ENCODE measurements around the gene KIAA0825. TPM values are rescaled to one million over a fixed set of nuclear protein-coding genes. Genes with fewer than 3 reads are reported as not detected.

The KIAA0825 gene
- total and polyA plus RNA-seq, 5 donors = 0.43 to 4.2 (median 3.5) TPM

GRCh38 chr5:94505327-94506068 lies 112.9 kb downstream of the KIAA0825 start:
- H3K27ac ChIP-seq (ENCODE audit: low read length) = no peak overlapping the region
- no peaks in the 10 kb centered on the region for H3K27me3 ChIP-seq (ENCODE audit: control insufficient read depth, insufficient read depth)
- no peaks in the 10 kb centered on the region for H3K4me1 ChIP-seq (ENCODE audit: control insufficient read depth, insufficient read depth, low read length)
- ATAC-seq (no peak), DNase-seq (no peak)
- intact Hi-C loops (cut with DNase I) = no loop called here
- no peak overlapping the region for H3K4me3 ChIP-seq (ENCODE audit: low read length)
- no peaks in the 10 kb centered on the region for H3K9me3 ChIP-seq (ENCODE audit: control insufficient read depth, low read length)
- 85% methylated on average over 3 of the region's 3 CpGs for WGBS

DNA sequence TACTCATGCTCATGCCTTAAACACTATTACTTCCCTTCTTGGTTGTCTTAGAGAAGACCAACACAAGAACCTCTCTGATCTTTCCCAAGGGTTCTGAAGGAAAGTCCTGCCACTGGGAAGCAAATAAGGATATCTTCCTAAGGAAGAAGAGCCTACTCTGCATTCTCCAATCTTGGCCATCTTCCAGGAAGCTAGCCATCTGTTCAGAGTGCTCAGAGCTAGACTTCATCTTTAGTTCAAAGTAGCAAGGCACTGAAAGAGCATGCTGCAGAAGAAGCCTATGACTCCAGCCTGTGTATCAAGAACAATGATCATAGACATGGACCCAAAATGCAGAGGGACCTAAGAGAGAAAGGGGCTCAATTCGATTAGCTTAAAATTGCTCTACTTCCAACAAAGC lies 114.7 kb downstream of the KIAA0825 start:
- H3K27ac ChIP-seq (ENCODE audit: low read length) = no peak overlapping the region
- intact Hi-C loops (cut with DNase I) = no loop called here
- no peaks in the 10 kb centered on the region for H3K9me3 ChIP-seq (ENCODE audit: control insufficient read depth, low read length)
- WGBS = 95% methylated on average over 1 of the region's 1 CpG
- DNase-seq (no peak), ATAC-seq (no peak)
- H3K27me3 ChIP-seq (ENCODE audit: control insufficient read depth, insufficient read depth) = no peaks in the 10 kb centered on the region
- H3K4me1 ChIP-seq (ENCODE audit: control insufficient read depth, insufficient read depth, low read length) = no peaks in the 10 kb centered on the region
- H3K4me3 ChIP-seq (ENCODE audit: low read length) = no peak overlapping the region

DNA sequence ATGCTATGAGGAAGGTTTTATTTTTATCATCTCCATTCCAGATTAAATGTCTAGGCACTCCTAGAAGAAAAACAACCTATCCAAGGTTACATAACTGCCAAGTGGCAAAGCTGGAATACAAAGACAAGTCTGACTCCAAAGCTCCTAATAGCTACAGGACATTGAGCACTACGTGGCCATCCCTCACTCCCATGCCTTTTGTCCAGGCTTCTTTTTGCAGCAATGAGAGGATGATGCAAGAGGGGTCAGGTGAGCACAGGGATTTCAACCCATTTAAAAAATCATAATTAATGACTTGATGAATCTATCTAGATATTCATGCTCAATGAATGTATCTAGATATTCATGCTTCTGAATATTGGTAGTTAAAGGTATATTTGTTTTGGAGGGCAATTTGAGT lies 117.0 kb downstream of the KIAA0825 start:
- H3K27ac ChIP-seq (ENCODE audit: low read length) = no peak overlapping the region
- DNase-seq = no peak
- H3K9me3 ChIP-seq (ENCODE audit: control insufficient read depth, low read length) = no peaks in the 10 kb centered on the region
- 82% methylated on average over 1 of the region's 1 CpG for WGBS
- no peak for ATAC-seq
- H3K4me3 ChIP-seq (ENCODE audit: low read length) = no peak overlapping the region
- intact Hi-C loops (cut with DNase I) = no loop called here
- no peaks in the 10 kb centered on the region for H3K4me1 ChIP-seq (ENCODE audit: control insufficient read depth, insufficient read depth, low read length)
- no peaks in the 10 kb centered on the region for H3K27me3 ChIP-seq (ENCODE audit: control insufficient read depth, insufficient read depth)

GRCh38 chr5:94499806-94500205 lies 118.6 kb downstream of the KIAA0825 start:
- Histone ChIP-seq H3K4me3 (ENCODE audit: low read length) (no peak overlapping the region), H3K27ac (ENCODE audit: low read length) (no peak overlapping the region), H3K9me3 (ENCODE audit: control insufficient read depth, low read length) (no peaks in the 10 kb centered on the region), H3K27me3 (ENCODE audit: control insufficient read depth, insufficient read depth) (no peaks in the 10 kb centered on the region), H3K4me1 (ENCODE audit: control insufficient read depth, insufficient read depth, low read length) (no peaks in the 10 kb centered on the region)
- WGBS = 97% methylated on average over 3 of the region's 3 CpGs
- intact Hi-C loops (cut with DNase I) = no loop called here
- ATAC-seq (no peak), DNase-seq (no peak)

- no peak for DNase-seq
- no peaks in the 10 kb centered on the region for H3K9me3 ChIP-seq (ENCODE audit: control insufficient read depth, low read length)
- no peak overlapping the region for H3K4me3 ChIP-seq (ENCODE audit: low read length)
- no peak for ATAC-seq
- intact Hi-C loops (cut with DNase I) = no loop called here
- H3K4me1 ChIP-seq (ENCODE audit: control insufficient read depth, insufficient read depth, low read length) = no peaks in the 10 kb centered on the region
- no peaks in the 10 kb centered on the region for H3K27me3 ChIP-seq (ENCODE audit: control insufficient read depth, insufficient read depth)
- no peak overlapping the region for H3K27ac ChIP-seq (ENCODE audit: low read length)
Observed at GRCh38 chr5:94498199-94498598, 120.2 kb downstream of the KIAA0825 start.

DNA sequence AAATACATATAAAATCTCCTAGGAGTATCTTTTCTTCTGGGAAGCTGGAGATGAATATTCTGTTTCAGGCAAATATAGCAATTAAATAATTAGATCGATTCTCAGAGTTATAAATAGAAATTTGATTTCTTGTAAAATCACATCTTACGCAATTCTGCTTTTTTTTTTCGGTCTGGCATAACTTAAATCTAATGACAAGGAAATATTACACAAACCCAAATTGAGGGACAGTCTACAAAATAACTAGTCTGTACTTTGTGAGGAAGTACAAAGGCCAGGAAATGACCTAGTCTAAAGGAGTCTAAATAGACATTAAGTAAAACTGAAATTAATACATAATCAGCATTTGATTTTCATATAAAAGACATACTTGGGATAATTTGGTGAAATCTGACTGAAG lies 133.3 kb downstream of the KIAA0825 start:
- no peak for DNase-seq

DNA sequence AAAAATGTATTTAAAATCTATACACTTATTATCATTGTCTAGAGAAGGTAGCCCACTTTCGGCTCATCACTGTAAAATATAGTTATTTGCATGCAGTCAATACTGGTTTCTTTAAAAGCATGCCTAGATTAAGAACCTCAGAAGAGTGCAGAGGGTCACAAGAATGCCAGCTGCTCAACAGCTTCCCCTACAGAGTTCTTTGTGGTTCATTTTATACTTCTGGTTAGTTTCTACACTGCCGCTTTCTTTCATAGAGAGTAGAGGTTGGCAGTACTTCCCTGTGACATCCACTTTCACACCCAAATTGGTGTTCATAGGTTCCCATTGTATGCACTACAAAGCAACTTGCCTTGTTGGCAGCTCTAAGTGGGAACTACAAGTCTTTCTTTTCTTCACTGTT lies 137.3 kb downstream of the KIAA0825 start:
- Histone ChIP-seq H3K27ac (ENCODE audit: low read length) (no peak overlapping the region), H3K4me3 (ENCODE audit: low read length) (no peak overlapping the region), H3K4me1 (ENCODE audit: control insufficient read depth, insufficient read depth, low read length) (no peaks in the 10 kb centered on the region), H3K27me3 (ENCODE audit: control insufficient read depth, insufficient read depth) (no peaks in the 10 kb centered on the region), H3K9me3 (ENCODE audit: control insufficient read depth, low read length) (no peaks in the 10 kb centered on the region)
- no peak for ATAC-seq
- 93% methylated on average over 2 of the region's 2 CpGs for WGBS
- intact Hi-C loops (cut with DNase I) = no loop called here
- DNase-seq = no peak

More for the DNA sequence above, 133.3 kb downstream of the KIAA0825 start:
- 84% methylated on average over 3 of the region's 3 CpGs for WGBS
- Histone ChIP-seq H3K27me3 (ENCODE audit: control insufficient read depth, insufficient read depth) (no peaks in the 10 kb centered on the region), H3K9me3 (ENCODE audit: control insufficient read depth, low read length) (no peaks in the 10 kb centered on the region), H3K4me1 (ENCODE audit: control insufficient read depth, insufficient read depth, low read length) (no peaks in the 10 kb centered on the region), H3K4me3 (ENCODE audit: low read length) (no peak overlapping the region), H3K27ac (ENCODE audit: low read length) (no peak overlapping the region)
- no peak for ATAC-seq
- intact Hi-C loops (cut with DNase I) = no loop called here

DNA sequence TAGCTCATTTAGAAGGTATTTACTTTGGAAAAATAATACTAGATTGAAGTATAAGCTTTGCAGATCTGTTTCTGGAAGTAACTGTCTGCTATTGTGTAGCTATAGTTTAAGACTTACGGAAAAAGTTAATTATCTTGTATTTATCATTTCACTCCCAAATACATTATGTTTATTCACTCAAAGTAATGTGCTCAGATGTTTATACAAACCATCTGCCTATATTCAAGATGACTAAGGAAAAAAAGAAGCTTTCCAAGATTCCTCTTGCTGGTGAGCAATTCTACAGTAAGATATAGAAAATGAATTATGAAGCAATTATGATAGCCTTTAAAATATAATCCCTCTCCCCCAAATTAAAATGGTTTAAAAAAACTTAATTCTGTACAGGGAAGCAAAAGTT lies 137.9 kb downstream of the KIAA0825 start:
- intact Hi-C loops (cut with DNase I) = no loop called here
- 85% methylated on average over 1 of the region's 1 CpG for whole genome bisulfite sequencing
- ATAC-seq (no peak), DNase-seq (no peak)
- Histone ChIP-seq H3K4me1 (ENCODE audit: control insufficient read depth, insufficient read depth, low read length) (no peaks in the 10 kb centered on the region), H3K4me3 (ENCODE audit: low read length) (no peak overlapping the region), H3K27me3 (ENCODE audit: control insufficient read depth, insufficient read depth) (no peaks in the 10 kb centered on the region), H3K27ac (ENCODE audit: low read length) (no peak overlapping the region), H3K9me3 (ENCODE audit: control insufficient read depth, low read length) (no peaks in the 10 kb centered on the region)

GRCh38 chr5:94473936-94474335 lies 144.5 kb downstream of the KIAA0825 start:
- no peaks in the 10 kb centered on the region for H3K9me3 ChIP-seq (ENCODE audit: control insufficient read depth, low read length)
- H3K27ac ChIP-seq (ENCODE audit: low read length) = no peak overlapping the region
- intact Hi-C loops (cut with DNase I) = no loop called here
- H3K27me3 ChIP-seq (ENCODE audit: control insufficient read depth, insufficient read depth) = no peaks in the 10 kb centered on the region
- H3K4me3 ChIP-seq (ENCODE audit: low read length) = no peak overlapping the region
- peaks cover 1% of the 10 kb centered on the region for H3K4me1 ChIP-seq (ENCODE audit: control insufficient read depth, insufficient read depth, low read length)
- ATAC-seq = no peak
- DNase-seq = no peak

DNA sequence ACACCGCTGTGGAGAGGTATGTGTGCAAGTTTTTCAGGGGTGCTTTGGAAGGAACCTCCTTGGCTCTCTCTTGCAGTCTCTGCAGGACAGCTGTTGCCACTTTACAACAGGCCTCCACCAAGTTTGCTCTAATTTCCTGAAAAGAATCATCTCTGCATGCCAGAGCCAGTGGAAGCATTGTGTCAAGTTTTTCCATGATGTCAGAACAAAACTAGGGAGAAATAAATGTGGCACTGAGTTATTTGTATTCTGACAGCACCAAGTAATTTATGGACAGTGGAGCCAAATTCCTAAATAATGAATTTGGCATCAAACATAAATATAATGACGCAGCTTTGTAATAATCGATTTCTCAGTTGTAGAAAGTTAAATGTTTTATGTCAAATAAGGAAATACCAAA lies 146.9 kb downstream of the KIAA0825 start:
- WGBS = 83% methylated on average over 3 of the region's 3 CpGs
- no peak for DNase-seq
- Histone ChIP-seq H3K27ac (ENCODE audit: low read length) (no peak overlapping the region), H3K4me3 (ENCODE audit: low read length) (no peak overlapping the region), H3K27me3 (ENCODE audit: control insufficient read depth, insufficient read depth) (no peaks in the 10 kb centered on the region), H3K9me3 (ENCODE audit: control insufficient read depth, low read length) (no peaks in the 10 kb centered on the region), H3K4me1 (ENCODE audit: control insufficient read depth, insufficient read depth, low read length) (peaks cover 1% of the 10 kb centered on the region)
- ATAC-seq = no peak
- intact Hi-C loops (cut with DNase I) = no loop called here

DNA sequence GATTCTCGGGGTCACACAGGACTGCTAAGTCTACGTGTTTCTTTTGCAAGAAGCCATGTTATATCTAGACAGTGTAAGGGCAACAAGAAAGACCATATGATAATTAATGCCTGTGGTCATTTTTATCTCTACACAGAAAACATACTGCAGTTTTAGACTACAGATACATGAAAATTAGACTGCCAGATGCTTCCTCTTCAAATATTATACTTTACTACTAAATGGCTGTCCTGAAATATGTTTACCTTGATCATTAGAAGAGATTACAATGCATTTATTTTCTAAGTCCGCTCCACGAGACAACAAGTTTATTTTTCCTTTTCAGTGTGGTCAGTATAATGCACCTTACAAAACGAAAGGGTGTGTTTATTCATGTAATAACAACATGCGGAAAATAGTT lies 147.6 kb downstream of the KIAA0825 start:
- WGBS = 80% methylated on average over 6 of the region's 6 CpGs
- Histone ChIP-seq H3K27ac (ENCODE audit: low read length) (no peak overlapping the region), H3K4me1 (ENCODE audit: control insufficient read depth, insufficient read depth, low read length) (peaks cover 1% of the 10 kb centered on the region), H3K27me3 (ENCODE audit: control insufficient read depth, insufficient read depth) (no peaks in the 10 kb centered on the region), H3K4me3 (ENCODE audit: low read length) (no peak overlapping the region), H3K9me3 (ENCODE audit: control insufficient read depth, low read length) (no peaks in the 10 kb centered on the region)
- ATAC-seq (no peak), DNase-seq (no peak)
- intact Hi-C loops (cut with DNase I) = no loop called here

GRCh38 chr5:94469894-94470329 lies 148.5 kb downstream of the KIAA0825 start:
- intact Hi-C loops (cut with DNase I) = no loop called here
- no peaks in the 10 kb centered on the region for H3K9me3 ChIP-seq (ENCODE audit: control insufficient read depth, low read length)
- H3K4me1 ChIP-seq (ENCODE audit: control insufficient read depth, insufficient read depth, low read length) = peaks cover 1% of the 10 kb centered on the region
- no peak overlapping the region for H3K4me3 ChIP-seq (ENCODE audit: low read length)
- no peak overlapping the region for H3K27ac ChIP-seq (ENCODE audit: low read length)
- 72% methylated on average over 5 of the region's 5 CpGs for WGBS
- ATAC-seq = no peak
- DNase-seq = no peak
- H3K27me3 ChIP-seq (ENCODE audit: control insufficient read depth, insufficient read depth) = no peaks in the 10 kb centered on the region

Measured in right cardiac atrium (tissue), 5 donors.